ENCODE data around the gene MRTFA.

MRTFA gene

GRCh38 chr22:40636380-40637182, at the start of gene MRTFA:
Gene MRTFA, minus strand, starts transcription at chr22:40636719.
- DNase-seq, result peak; percentile 100

GRCh38 chr22:40685406-40685805, 48.9 kb upstream of the MRTFA start:
- no peak for DNase-seq

- DNase-seq, result no peak
These were observed 48.2 kb upstream of the MRTFA start for GRCh38 chr22:40684728-40685127.

- no peak for DNase-seq
These were observed 44.9 kb upstream of the MRTFA start for GRCh38 chr22:40681451-40681850.

GRCh38 chr22:40680819-40681183, 44.3 kb upstream of the MRTFA start:
- DNase-seq, result no peak

GRCh38 chr22:40679964-40680818, 43.7 kb upstream of the MRTFA start:
- peak; percentile 29 to 58 (median 39) for DNase-seq

- DNase-seq, result peak in 1 of 3 donors; percentile 44
These were observed 42.9 kb upstream of the MRTFA start, which contains the start of gene MCHR1 for GRCh38 chr22:40679249-40679963. Gene MCHR1, plus strand, starts transcription at chr22:40679484. Its CDS starts 169 bp downstream, at chr22:40679653.

GRCh38 chr22:40678493-40679248, 42.2 kb upstream of the MRTFA start:
- DNase-seq, result no peak

- peak; percentile 52 to 60 (median 59) for DNase-seq
These were observed 40.1 kb upstream of the MRTFA start for GRCh38 chr22:40676644-40677043.

- DNase-seq, result peak; percentile 46 to 54 (median 48)
These were observed 39.6 kb upstream of the MRTFA start for GRCh38 chr22:40676166-40676565.

- no peak for DNase-seq
These were observed 37.8 kb upstream of the MRTFA start for GRCh38 chr22:40674274-40674673.

- DNase-seq, result no peak
These were observed 36.5 kb upstream of the MRTFA start for GRCh38 chr22:40673017-40673416.

GRCh38 chr22:40671796-40672360, 35.4 kb upstream of the MRTFA start:
- DNase-seq, result no peak

GRCh38 chr22:40671369-40671768, 34.9 kb upstream of the MRTFA start:
- no peak for DNase-seq

- no peak for DNase-seq
These were observed 33.5 kb upstream of the MRTFA start for GRCh38 chr22:40670058-40670457.

GRCh38 chr22:40668611-40669411, 32.3 kb upstream of the MRTFA start:
- peak; percentile 51 to 75 (median 60) for DNase-seq

- no peak for DNase-seq
These were observed 29.8 kb upstream of the MRTFA start for GRCh38 chr22:40666151-40666848.

GRCh38 chr22:40665312-40665711, 28.8 kb upstream of the MRTFA start:
- peak in 2 of 3 donors; percentile 38 to 54 for DNase-seq

GRCh38 chr22:40661671-40662070, 25.2 kb upstream of the MRTFA start:
- no peak for DNase-seq

- peak; percentile 70 to 75 (median 71) for DNase-seq
These were observed 24.2 kb upstream of the MRTFA start for GRCh38 chr22:40660730-40661129.

All from suppressor macrophage treated with lipopolysaccharide for 1 hour (primary cell).